ENCODE measurements around the gene CCR6.
"Not testable (repeated sequence)": the region's sequence is repeated elsewhere in the genome, so short reads cannot be mapped to it uniquely, and the experiment has no call there.

DNA sequence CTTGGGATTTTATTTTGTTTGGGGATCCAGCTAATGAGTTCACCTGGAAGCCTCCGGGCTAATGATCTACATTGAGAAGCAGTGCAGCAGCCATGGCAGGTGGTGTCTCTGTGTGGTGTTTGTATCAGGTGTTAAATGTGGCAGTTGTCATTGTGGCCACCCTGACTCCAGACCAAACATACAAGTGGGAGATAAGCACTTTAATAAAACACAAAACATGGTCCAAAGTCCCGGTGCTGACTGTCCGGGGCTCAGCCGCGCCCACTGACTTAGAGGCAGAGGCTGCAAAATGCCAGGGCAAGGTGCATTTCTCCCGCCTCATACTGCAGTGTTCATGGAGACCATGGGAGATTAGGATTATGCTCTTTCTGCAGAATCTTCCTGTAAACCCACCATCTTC lies 58.5 kb downstream of the CCR6 start:
- TF ChIP-seq, protein P1, sequence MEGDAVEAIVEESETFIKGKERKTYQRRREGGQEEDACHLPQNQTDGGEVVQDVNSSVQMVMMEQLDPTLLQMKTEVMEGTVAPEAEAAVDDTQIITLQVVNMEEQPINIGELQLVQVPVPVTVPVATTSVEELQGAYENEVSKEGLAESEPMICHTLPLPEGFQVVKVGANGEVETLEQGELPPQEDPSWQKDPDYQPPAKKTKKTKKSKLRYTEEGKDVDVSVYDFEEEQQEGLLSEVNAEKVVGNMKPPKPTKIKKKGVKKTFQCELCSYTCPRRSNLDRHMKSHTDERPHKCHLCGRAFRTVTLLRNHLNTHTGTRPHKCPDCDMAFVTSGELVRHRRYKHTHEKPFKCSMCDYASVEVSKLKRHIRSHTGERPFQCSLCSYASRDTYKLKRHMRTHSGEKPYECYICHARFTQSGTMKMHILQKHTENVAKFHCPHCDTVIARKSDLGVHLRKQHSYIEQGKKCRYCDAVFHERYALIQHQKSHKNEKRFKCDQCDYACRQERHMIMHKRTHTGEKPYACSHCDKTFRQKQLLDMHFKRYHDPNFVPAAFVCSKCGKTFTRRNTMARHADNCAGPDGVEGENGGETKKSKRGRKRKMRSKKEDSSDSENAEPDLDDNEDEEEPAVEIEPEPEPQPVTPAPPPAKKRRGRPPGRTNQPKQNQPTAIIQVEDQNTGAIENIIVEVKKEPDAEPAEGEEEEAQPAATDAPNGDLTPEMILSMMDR (IDR thresholded peaks at IDR 0.05), result not testable (repeated sequence)
- TF ChIP-seq POLR2AphosphoS5 (IDR thresholded peaks at IDR 0.05; ENCODE audit: low read depth, low read length); SIN3A (IDR thresholded peaks at IDR 0.05; ENCODE audit: borderline replicate concordance, insufficient read depth, low read depth, low read length): not testable (repeated sequence)
- TF ChIP-seq, protein P2, sequence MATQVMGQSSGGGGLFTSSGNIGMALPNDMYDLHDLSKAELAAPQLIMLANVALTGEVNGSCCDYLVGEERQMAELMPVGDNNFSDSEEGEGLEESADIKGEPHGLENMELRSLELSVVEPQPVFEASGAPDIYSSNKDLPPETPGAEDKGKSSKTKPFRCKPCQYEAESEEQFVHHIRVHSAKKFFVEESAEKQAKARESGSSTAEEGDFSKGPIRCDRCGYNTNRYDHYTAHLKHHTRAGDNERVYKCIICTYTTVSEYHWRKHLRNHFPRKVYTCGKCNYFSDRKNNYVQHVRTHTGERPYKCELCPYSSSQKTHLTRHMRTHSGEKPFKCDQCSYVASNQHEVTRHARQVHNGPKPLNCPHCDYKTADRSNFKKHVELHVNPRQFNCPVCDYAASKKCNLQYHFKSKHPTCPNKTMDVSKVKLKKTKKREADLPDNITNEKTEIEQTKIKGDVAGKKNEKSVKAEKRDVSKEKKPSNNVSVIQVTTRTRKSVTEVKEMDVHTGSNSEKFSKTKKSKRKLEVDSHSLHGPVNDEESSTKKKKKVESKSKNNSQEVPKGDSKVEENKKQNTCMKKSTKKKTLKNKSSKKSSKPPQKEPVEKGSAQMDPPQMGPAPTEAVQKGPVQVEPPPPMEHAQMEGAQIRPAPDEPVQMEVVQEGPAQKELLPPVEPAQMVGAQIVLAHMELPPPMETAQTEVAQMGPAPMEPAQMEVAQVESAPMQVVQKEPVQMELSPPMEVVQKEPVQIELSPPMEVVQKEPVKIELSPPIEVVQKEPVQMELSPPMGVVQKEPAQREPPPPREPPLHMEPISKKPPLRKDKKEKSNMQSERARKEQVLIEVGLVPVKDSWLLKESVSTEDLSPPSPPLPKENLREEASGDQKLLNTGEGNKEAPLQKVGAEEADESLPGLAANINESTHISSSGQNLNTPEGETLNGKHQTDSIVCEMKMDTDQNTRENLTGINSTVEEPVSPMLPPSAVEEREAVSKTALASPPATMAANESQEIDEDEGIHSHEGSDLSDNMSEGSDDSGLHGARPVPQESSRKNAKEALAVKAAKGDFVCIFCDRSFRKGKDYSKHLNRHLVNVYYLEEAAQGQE (IDR thresholded peaks at IDR 0.05; ENCODE audit: insufficient read depth in 1 of 2, low read depth in 2 of 2, low read length in 1 of 2), result not testable (repeated sequence)
